ENCODE results near the gene FAM3A.
A peak's percentile ranks its signal among the peaks of the same experiment; 100 is the strongest.

FAM3A gene

DNA sequence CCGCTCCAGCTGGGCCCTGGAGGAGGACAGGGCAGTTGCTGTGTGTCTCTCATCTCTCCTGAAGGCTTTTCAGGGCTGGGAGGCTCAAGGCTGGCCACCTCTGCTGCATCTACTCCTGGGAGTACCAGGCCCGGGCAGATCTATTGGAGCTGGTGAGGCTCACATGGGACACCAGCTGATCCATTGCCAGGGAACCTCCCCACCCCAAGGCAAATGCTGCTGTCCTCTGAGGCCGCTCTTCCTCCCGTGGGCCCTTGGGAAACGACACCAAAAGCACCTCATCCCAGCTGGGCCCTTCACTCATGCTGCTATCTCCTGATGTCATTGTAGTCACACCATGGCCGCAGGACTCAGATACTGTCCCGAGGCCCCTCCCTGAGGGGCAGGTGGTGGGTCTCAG is 33.2 kb downstream of the FAM3A start:
- ATAC-seq, result no peak
- TF ChIP-seq GLIS3 (CRISPR knock-in tag; IDR thresholded peaks at IDR 0.05), result no peak

DNA sequence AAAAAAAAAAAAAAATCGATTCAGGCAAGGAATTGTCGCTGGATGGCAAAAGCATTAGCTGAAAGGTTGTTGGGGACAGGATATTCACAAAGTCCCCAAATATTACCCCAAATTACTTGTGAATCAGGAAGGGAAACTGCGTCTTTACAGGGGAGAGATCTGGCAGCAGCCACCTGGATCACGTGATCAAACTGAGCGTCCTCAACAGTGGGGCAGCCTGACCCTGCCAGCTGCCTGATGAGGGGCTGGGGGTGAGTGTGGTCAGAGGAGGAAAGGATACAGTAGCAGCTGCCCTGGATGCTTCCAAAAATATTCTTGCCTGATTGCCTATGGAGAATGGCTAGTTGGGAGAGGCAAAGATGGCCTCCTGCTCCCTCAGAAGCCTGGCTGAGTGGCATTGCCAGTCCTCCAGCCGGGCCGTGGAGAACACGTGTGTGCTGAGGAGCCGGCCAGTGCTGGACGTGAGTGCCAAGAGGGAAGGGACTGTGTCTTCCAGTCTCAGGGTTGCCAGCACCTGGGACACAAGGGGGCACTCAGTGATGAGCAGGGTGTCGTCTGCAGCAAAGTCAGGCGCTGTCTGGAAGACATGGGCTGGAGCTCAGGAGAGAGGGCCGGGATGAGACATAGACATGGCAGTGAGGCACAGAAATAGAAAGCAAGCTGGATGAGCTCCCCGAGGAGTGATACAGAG is 34.0 kb downstream of the FAM3A start:
- TF ChIP-seq ZNF8 (CRISPR knock-in tag; IDR thresholded peaks at IDR 0.05) (no peak), TCF4 (CRISPR knock-in tag; IDR thresholded peaks at IDR 0.05; ENCODE audit: borderline replicate concordance) (no peak), ZNF565 (CRISPR knock-in tag; conservative IDR thresholded peaks at IDR 0.05; ENCODE audit: low read depth) (no peak), TOX (CRISPR knock-in tag; IDR thresholded peaks at IDR 0.05; ENCODE audit: borderline replicate concordance) (no peak), ISL1 (CRISPR knock-in tag; IDR thresholded peaks at IDR 0.05) (no peak)
- TF ChIP-seq, protein P1, sequence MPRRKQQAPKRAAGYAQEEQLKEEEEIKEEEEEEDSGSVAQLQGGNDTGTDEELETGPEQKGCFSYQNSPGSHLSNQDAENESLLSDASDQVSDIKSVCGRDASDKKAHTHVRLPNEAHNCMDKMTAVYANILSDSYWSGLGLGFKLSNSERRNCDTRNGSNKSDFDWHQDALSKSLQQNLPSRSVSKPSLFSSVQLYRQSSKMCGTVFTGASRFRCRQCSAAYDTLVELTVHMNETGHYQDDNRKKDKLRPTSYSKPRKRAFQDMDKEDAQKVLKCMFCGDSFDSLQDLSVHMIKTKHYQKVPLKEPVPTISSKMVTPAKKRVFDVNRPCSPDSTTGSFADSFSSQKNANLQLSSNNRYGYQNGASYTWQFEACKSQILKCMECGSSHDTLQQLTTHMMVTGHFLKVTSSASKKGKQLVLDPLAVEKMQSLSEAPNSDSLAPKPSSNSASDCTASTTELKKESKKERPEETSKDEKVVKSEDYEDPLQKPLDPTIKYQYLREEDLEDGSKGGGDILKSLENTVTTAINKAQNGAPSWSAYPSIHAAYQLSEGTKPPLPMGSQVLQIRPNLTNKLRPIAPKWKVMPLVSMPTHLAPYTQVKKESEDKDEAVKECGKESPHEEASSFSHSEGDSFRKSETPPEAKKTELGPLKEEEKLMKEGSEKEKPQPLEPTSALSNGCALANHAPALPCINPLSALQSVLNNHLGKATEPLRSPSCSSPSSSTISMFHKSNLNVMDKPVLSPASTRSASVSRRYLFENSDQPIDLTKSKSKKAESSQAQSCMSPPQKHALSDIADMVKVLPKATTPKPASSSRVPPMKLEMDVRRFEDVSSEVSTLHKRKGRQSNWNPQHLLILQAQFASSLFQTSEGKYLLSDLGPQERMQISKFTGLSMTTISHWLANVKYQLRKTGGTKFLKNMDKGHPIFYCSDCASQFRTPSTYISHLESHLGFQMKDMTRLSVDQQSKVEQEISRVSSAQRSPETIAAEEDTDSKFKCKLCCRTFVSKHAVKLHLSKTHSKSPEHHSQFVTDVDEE (CRISPR knock-in tag; IDR thresholded peaks at IDR 0.05), result no peak
- TF ChIP-seq, protein P2, sequence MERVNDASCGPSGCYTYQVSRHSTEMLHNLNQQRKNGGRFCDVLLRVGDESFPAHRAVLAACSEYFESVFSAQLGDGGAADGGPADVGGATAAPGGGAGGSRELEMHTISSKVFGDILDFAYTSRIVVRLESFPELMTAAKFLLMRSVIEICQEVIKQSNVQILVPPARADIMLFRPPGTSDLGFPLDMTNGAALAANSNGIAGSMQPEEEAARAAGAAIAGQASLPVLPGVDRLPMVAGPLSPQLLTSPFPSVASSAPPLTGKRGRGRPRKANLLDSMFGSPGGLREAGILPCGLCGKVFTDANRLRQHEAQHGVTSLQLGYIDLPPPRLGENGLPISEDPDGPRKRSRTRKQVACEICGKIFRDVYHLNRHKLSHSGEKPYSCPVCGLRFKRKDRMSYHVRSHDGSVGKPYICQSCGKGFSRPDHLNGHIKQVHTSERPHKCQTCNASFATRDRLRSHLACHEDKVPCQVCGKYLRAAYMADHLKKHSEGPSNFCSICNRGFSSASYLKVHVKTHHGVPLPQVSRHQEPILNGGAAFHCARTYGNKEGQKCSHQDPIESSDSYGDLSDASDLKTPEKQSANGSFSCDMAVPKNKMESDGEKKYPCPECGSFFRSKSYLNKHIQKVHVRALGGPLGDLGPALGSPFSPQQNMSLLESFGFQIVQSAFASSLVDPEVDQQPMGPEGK (CRISPR knock-in tag; IDR thresholded peaks at IDR 0.05; ENCODE audit: borderline replicate concordance), result no peak
- no peak for ATAC-seq

DNA sequence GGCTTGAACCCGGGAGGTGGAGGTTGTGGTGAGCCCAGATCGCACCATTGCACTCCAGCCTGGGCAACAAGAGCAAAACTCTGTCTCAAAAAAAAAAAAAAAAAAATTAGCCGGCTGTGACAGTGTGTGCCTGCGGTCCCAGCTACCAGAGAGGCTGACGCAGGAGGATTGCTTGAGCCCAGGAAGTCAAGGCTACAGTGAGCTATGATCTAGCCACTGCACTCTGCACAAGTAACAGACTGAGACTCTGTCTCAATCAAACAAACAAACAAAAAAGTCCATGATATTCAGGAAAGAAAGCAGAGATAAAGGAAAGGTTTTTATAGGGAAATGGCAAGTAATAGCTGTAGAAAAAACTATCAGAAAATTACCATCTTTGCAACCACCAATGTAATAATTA is 34.8 kb downstream of the FAM3A start:
- no peak for ATAC-seq
- no peak for TF ChIP-seq TCF4 (CRISPR knock-in tag; IDR thresholded peaks at IDR 0.05; ENCODE audit: borderline replicate concordance)
- TF ChIP-seq ZC3H10 (CRISPR knock-in tag; IDR thresholded peaks at IDR 0.05), result no peak
- no peak for TF ChIP-seq ZNF70 (CRISPR knock-in tag; IDR thresholded peaks at IDR 0.05)
- TF ChIP-seq OSR1 (CRISPR knock-in tag; IDR thresholded peaks at IDR 0.05), result no peak
- TF ChIP-seq, protein P3, sequence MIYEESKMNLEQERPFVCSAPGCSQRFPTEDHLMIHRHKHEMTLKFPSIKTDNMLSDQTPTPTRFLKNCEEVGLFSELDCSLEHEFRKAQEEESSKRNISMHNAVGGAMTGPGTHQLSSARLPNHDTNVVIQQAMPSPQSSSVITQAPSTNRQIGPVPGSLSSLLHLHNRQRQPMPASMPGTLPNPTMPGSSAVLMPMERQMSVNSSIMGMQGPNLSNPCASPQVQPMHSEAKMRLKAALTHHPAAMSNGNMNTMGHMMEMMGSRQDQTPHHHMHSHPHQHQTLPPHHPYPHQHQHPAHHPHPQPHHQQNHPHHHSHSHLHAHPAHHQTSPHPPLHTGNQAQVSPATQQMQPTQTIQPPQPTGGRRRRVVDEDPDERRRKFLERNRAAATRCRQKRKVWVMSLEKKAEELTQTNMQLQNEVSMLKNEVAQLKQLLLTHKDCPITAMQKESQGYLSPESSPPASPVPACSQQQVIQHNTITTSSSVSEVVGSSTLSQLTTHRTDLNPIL (CRISPR knock-in tag; IDR thresholded peaks at IDR 0.05; ENCODE audit: low read depth), result no peak
- no peak for TF ChIP-seq TOX (CRISPR knock-in tag; IDR thresholded peaks at IDR 0.05; ENCODE audit: borderline replicate concordance)
- no peak for TF ChIP-seq ESRRG (CRISPR knock-in tag; IDR thresholded peaks at IDR 0.05)
- TF ChIP-seq, protein P1 (CRISPR knock-in tag; IDR thresholded peaks at IDR 0.05), result no peak
- TF ChIP-seq ARNTL (CRISPR knock-in tag; IDR thresholded peaks at IDR 0.05; ENCODE audit: borderline replicate concordance, low read depth), result no peak
- TF ChIP-seq GLIS3 (CRISPR knock-in tag; IDR thresholded peaks at IDR 0.05), result no peak

DNA sequence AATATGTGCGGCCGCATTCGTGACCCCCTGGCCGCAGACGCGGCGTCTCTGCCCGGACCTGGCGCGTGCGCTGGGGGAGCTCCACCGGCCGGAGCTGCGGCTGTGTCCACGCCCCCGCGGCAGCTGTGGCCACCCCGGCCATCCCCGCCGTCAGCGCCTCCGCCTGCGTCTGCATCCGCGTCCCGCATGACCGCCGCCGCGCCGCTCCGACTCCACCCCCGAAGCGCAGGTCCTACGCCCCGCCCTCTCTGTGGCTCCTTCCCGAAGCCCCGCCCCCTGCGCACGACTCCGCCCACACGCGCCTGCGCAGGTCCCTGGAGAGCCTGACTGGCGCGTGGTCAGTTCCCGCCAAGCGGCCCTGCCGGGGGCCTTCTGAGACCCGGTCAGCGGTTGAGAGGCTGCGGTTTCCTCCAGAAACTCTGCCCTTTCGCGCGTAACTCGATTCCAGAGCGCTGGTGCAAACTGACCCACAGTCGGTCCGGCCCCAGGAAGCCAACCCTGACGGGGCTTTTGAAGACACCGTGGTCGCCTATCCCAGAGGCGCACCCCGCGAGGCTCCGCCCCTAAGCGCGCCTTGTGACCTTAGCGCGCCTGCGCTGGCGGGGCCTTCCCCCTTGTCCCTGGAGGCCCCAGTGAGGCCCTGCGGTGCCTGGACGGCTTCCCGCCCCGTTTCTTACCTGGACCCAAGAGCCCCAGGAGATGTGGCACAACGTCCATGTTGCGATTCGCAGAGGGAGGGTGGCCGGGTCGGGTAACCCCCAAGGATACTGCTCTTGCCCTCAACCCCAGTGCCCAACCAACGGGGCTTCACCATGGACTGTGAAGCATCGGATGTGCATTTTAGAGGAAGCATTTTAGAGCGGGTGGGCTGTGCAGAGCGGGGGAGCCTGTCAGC is 37.1 kb downstream of the FAM3A start, which contains the start of gene LAGE3:
Gene LAGE3, minus strand, starts transcription at position 554 of the 895 bp plus-strand sequence. Its CDS starts 366 bp downstream, at position 188.
- ATAC-seq, result peak; percentile 93
- TF ChIP-seq ZNF565 (CRISPR knock-in tag; conservative IDR thresholded peaks at IDR 0.05; ENCODE audit: low read depth), result no peak
- TF ChIP-seq, protein P4, sequence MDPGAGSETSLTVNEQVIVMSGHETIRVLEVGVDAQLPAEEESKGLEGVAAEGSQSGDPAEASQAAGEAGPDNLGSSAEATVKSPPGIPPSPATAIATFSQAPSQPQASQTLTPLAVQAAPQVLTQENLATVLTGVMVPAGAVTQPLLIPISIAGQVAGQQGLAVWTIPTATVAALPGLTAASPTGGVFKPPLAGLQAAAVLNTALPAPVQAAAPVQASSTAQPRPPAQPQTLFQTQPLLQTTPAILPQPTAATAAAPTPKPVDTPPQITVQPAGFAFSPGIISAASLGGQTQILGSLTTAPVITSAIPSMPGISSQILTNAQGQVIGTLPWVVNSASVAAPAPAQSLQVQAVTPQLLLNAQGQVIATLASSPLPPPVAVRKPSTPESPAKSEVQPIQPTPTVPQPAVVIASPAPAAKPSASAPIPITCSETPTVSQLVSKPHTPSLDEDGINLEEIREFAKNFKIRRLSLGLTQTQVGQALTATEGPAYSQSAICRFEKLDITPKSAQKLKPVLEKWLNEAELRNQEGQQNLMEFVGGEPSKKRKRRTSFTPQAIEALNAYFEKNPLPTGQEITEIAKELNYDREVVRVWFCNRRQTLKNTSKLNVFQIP (CRISPR knock-in tag; IDR thresholded peaks at IDR 0.05; ENCODE audit: borderline replicate concordance, low read depth), result no peak
- no peak for TF ChIP-seq ZFP30 (CRISPR knock-in tag; IDR thresholded peaks at IDR 0.05)
- TF ChIP-seq, protein P2 (CRISPR knock-in tag; IDR thresholded peaks at IDR 0.05; ENCODE audit: borderline replicate concordance), result no peak
- no peak for TF ChIP-seq SNAI2 (CRISPR knock-in tag; IDR thresholded peaks at IDR 0.05)
- TF ChIP-seq ZNF8 (CRISPR knock-in tag; IDR thresholded peaks at IDR 0.05), result no peak
- no peak for TF ChIP-seq ARNTL (CRISPR knock-in tag; IDR thresholded peaks at IDR 0.05; ENCODE audit: borderline replicate concordance, low read depth)
- TF ChIP-seq ZC3H10 (CRISPR knock-in tag; IDR thresholded peaks at IDR 0.05), result no peak
- TF ChIP-seq ISL1 (CRISPR knock-in tag; IDR thresholded peaks at IDR 0.05), result no peak
- TF ChIP-seq TOX (CRISPR knock-in tag; IDR thresholded peaks at IDR 0.05; ENCODE audit: borderline replicate concordance), result no peak
- TF ChIP-seq, protein P5, sequence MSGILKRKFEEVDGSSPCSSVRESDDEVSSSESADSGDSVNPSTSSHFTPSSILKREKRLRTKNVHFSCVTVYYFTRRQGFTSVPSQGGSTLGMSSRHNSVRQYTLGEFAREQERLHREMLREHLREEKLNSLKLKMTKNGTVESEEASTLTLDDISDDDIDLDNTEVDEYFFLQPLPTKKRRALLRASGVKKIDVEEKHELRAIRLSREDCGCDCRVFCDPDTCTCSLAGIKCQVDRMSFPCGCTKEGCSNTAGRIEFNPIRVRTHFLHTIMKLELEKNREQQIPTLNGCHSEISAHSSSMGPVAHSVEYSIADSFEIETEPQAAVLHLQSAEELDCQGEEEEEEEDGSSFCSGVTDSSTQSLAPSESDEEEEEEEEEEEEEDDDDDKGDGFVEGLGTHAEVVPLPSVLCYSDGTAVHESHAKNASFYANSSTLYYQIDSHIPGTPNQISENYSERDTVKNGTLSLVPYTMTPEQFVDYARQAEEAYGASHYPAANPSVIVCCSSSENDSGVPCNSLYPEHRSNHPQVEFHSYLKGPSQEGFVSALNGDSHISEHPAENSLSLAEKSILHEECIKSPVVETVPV (CRISPR knock-in tag; IDR thresholded peaks at IDR 0.05), result no peak
